ENCODE results near the gene PRRT3. TPM values are rescaled to one million over a fixed set of nuclear protein-coding genes. Genes with fewer than 3 reads are reported as not detected.
A peak's percentile ranks its signal among the peaks of the same experiment; 100 is the strongest.

The PRRT3 gene
- total and polyA plus RNA-seq, 9 of the 15 experiments (the other 6 are each of a cell fraction or from before 2014, with no cell fraction given) = 0.06 to 1.9 (median 1.2) TPM

DNA sequence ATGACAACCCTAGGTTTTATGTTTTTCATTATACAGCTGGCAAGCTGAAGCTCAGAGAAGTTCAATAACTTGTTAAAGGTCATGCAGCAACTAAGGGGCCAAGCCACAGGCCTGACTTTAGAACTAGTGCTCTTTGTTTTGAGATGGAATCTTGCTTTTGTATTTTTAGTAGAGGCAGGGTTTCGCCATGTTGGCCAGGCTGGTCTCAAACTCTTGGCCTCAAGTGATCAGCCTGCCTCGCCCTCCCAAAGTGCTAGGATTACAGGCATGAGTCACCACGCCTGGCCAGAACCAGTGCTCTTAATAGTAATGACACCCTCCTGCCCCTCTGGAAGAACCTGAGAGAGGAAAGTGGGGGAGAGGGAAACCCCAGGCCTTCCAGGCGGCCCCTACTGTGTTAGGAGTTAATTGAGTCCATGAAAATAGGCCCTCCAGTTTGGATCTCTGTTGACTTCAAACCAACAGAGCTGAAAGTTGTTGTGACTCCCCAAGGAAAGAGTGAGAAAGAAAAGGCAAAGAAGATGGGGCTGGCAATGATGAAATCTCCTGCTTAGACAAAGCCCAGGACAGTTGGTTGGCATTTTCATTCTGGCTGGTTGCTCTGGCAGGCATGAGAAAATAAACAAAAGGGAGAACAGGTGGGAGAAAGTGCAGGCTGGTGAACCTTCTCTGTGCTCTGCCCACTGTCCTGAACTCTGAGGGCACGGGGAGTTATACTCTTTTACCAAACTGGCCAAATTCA is 3.6 kb upstream of the PRRT3 start (continued):
- no peak for TF ChIP-seq RERE (CRISPR knock-in tag; IDR thresholded peaks at IDR 0.05; ENCODE audit: borderline replicate concordance)
- TF ChIP-seq JUND (IDR thresholded peaks at IDR 0.05; ENCODE audit: borderline replicate concordance, low read depth, low read length) = peak; percentile 75
- TF ChIP-seq JUND (tag; IDR thresholded peaks at IDR 0.05; ENCODE audit: borderline replicate concordance, low read depth, low read length) = peak; percentile 43; the same call in 1 of the 3 replicates
- TF ChIP-seq, protein P1, sequence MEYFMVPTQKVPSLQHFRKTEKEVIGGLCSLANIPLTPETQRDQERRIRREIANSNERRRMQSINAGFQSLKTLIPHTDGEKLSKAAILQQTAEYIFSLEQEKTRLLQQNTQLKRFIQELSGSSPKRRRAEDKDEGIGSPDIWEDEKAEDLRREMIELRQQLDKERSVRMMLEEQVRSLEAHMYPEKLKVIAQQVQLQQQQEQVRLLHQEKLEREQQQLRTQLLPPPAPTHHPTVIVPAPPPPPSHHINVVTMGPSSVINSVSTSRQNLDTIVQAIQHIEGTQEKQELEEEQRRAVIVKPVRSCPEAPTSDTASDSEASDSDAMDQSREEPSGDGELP (CRISPR knock-in tag; IDR thresholded peaks at IDR 0.05; ENCODE audit: borderline replicate concordance) = 0 out of 2 replicates have a peak, but pooled peaks have one; percentile 12
- no peak for TF ChIP-seq XRCC4 (IDR thresholded peaks at IDR 0.05; ENCODE audit: extremely low read depth, insufficient read depth, insufficient read length)
- TF ChIP-seq SMARCC2 (IDR thresholded peaks at IDR 0.05; ENCODE audit: low read depth) = no peak
- TF ChIP-seq DPF2 (IDR thresholded peaks at IDR 0.05) = peak; percentile 31; the same call in 1 of the 2 replicates
- no peak for TF ChIP-seq CREBBP (IDR thresholded peaks at IDR 0.05; ENCODE audit: low read depth, low read length)
- peak; percentile 57; the same call in 1 of the 2 replicates for TF ChIP-seq FOSL1 (tag; conservative IDR thresholded peaks at IDR 0.05)
- TF ChIP-seq NRF1 (conservative IDR thresholded peaks at IDR 0.05 in 1 of 2, IDR thresholded peaks at IDR 0.05 in 1 of 2) = peak; percentile 36; a peak in 2 of 4 replicates
- TF ChIP-seq HMG20B (CRISPR knock-in tag; IDR thresholded peaks at IDR 0.05) = no peak
- no peak for TF ChIP-seq CHCHD3 (CRISPR knock-in tag; IDR thresholded peaks at IDR 0.05)
- TF ChIP-seq NR3C1 (CRISPR knock-in tag; IDR thresholded peaks at IDR 0.05) = no peak
- TF ChIP-seq ZNF507 (tag; conservative IDR thresholded peaks at IDR 0.05) = no peak
- TF ChIP-seq, protein P2, sequence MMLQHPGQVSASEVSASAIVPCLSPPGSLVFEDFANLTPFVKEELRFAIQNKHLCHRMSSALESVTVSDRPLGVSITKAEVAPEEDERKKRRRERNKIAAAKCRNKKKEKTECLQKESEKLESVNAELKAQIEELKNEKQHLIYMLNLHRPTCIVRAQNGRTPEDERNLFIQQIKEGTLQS (IDR thresholded peaks at IDR 0.05) = peak; percentile 84
- TF ChIP-seq, protein P2 (CRISPR knock-in tag; conservative IDR thresholded peaks at IDR 0.05) = no peak

Measured in K562 (cell line).